HUES6 (cell line): Measurements from ENCODE around the gene SCAF1.

ENCODE experiments used
- H3K27ac ChIP-seq: 2 replicates; pipeline ENCODE4 v1.7.0; 2013; ENCODE audit warnings: low read depth, mild to moderate bottlenecking, low read length, inconsistent platforms
- H3K27me3 ChIP-seq: 2 replicates; pipeline ENCODE4 v1.6.1; 2013; ENCODE audit warnings: low read length; ENCODE audit not compliant: control insufficient read depth, insufficient read depth
- H3K36me3 ChIP-seq: 2 replicates; pipeline ENCODE4 v1.6.1; 2013; ENCODE audit warnings: low read length; ENCODE audit not compliant: control insufficient read depth, insufficient read depth
- H3K4me1 ChIP-seq: 2 replicates; pipeline ENCODE4 v1.6.1; 2013; ENCODE audit warnings: low read length; ENCODE audit not compliant: control insufficient read depth, insufficient read depth
- H3K4me3 ChIP-seq: 2 replicates; pipeline ENCODE4 v1.5.1; 2013; ENCODE audit warnings: low read depth, low read length
- H3K9ac ChIP-seq: one replicate; pipeline ENCODE4 v1.6.1; 2013; ENCODE audit warnings: mild to moderate bottlenecking, low read length
- H3K9me3 ChIP-seq: 2 replicates; pipeline ENCODE4 v1.6.1; 2013; ENCODE audit warnings: low read depth, low read length; ENCODE audit not compliant: control insufficient read depth, insufficient read depth

SCAF1 gene

DNA sequence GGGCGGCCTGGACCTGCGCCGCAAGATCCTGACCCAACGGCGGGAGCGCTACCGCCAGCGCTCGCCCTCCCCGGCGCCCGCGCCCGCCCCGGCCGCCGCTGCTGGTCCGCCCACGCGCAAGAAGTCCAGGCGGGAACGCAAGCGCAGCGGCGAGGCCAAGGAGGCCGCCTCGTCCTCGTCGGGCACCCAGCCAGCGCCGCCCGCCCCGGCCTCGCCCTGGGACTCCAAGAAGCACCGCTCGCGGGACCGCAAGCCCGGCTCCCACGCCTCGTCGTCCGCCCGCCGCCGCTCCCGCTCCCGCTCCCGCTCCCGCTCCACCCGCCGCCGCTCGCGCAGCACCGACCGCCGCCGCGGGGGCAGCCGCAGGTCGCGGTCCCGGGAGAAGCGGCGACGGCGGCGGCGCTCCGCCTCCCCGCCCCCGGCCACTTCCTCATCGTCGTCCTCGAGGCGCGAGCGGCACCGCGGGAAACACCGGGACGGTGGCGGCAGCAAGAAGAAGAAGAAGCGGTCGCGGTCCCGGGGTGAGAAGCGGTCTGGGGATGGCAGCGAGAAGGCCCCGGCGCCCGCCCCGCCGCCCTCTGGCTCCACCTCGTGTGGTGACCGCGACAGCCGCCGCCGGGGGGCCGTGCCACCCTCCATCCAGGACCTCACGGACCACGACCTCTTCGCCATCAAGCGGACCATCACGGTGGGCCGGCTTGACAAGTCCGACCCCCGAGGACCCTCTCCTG is 10.0 kb downstream of the SCAF1 start:
- Histone ChIP-seq H3K4me1 (peaks cover 9% of the 10 kb centered on the region), H3K27ac (no peak overlapping the region), H3K9me3 (no peaks in the 10 kb centered on the region), H3K4me3 (no peak overlapping the region), H3K27me3 (no peaks in the 10 kb centered on the region), H3K9ac (no peak overlapping the region), H3K36me3 (peaks cover 83% of the 10 kb centered on the region)

DNA sequence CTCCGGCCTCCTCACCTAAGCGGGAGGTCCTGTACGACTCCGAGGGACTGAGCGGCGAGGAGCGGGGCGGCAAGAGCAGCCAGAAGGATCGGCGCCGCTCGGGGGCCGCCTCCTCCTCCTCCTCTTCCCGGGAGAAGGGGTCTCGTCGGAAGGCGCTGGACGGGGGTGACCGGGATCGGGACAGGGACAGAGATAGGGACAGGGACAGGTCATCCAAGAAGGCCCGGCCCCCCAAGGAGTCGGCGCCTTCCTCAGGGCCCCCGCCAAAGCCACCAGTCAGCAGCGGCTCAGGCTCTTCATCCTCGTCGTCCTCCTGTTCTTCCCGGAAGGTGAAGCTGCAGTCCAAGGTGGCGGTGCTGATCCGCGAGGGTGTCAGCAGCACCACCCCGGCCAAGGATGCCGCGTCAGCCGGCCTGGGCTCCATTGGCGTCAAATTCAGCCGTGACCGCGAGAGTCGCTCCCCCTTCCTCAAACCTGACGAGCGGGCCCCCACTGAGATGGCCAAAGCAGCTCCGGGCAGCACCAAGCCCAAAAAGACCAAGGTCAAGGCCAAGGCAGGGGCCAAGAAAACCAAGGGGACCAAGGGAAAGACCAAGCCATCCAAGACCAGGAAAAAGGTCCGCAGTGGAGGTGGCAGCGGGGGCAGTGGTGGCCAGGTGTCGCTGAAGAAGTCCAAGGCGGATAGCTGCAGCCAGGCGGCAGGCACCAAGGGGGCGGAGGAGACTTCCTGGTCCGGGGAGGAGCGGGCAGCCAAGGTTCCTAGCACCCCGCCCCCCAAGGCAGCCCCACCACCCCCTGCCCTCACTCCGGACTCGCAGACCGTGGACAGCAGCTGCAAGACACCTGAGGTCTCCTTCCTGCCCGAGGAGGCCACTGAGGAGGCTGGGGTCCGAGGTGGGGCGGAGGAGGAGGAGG is 10.8 kb downstream of the SCAF1 start:
- Histone ChIP-seq H3K27me3 (no peaks in the 10 kb centered on the region), H3K27ac (no peak overlapping the region), H3K4me3 (no peak overlapping the region), H3K9ac (no peak overlapping the region), H3K36me3 (peaks cover 83% of the 10 kb centered on the region), H3K4me1 (peaks cover 9% of the 10 kb centered on the region), H3K9me3 (no peaks in the 10 kb centered on the region)

DNA sequence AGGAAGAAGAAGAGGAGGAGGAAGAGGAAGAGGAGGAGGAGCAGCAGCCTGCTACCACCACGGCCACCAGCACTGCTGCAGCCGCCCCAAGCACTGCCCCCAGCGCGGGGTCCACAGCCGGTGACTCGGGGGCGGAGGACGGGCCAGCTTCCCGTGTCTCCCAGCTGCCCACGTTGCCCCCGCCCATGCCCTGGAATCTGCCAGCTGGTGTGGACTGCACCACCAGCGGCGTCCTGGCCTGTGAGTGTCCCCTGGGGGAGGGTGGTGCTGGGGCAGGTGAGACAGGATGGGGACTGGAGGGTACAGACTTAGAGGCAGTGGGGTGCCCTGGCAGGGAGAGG is 11.4 kb downstream of the SCAF1 start:
- H3K9ac ChIP-seq: no peak overlapping the region
- H3K4me3 ChIP-seq: no peak overlapping the region
- no peaks in the 10 kb centered on the region for H3K9me3 ChIP-seq
- peaks cover 84% of the 10 kb centered on the region for H3K36me3 ChIP-seq
- peaks cover 9% of the 10 kb centered on the region for H3K4me1 ChIP-seq
- H3K27me3 ChIP-seq: no peaks in the 10 kb centered on the region
- no peak overlapping the region for H3K27ac ChIP-seq

DNA sequence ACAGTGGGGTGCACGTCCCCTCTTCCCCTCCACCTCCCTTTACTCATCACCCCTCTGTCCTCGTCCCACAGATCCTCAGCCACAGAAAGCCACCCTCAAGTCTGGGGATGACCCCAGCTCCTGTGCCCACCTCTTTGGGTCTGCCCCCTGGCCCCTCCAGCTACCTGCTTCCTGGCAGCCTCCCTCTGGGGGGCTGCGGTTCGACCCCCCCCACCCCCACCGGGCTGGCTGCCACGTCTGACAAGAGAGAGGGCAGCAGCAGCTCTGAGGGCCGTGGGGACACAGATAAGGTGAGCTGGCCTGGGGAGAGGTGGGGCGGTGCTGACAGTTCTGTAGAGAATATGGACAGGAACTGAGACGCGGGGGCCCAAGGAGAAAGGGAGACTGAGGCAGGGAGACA is 12.6 kb downstream of the SCAF1 start:
- no peak overlapping the region for H3K4me3 ChIP-seq
- no peak overlapping the region for H3K9ac ChIP-seq
- no peaks in the 10 kb centered on the region for H3K9me3 ChIP-seq
- H3K36me3 ChIP-seq: peaks cover 88% of the 10 kb centered on the region
- H3K27ac ChIP-seq: no peak overlapping the region
- H3K27me3 ChIP-seq: no peaks in the 10 kb centered on the region
- peaks cover 9% of the 10 kb centered on the region for H3K4me1 ChIP-seq

DNA sequence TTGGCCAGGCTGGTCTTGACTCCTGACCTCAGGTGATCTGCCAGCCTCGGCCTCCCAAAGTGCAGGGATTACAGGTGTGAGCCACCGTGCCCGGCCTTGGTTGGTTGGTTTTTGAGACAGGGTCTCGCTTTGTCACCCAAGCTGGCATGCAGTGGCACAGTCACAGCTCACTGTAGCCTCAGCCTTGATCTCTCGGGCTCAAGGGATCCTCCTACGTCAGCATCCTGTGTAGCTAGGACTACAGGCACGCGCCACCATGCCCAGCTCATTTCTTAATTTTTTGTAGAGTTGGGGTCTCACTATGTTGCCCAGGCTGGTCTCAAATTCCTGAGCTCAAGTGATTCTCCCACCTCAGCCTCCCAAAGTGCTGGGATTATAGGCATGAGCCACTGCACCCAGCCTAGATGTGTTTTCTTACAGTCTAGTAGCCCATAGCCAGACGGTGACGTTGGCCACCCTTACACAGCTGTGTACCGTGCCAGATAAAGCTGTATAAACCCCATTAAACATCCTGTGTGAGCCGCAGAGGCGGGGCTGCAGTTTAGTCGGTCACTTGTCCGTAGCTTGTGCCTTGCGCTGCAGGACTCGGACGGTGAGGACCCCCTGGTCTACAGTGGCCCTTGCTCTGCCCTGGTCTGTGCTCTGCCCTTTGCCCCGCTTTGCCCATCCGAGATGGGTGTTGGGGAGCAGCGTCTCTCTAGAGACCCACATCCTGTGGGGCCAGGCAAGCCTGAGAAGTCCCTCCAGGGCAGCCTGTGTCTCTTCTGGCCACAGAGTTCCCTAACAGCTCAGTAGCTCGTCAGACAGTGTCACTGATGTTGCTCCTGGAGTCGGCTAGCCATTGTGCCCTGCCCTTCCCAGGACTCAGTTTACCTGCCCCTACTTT is 13.8 kb downstream of the SCAF1 start:
- Histone ChIP-seq H3K9ac (no peak overlapping the region), H3K36me3 (peaks cover 89% of the 10 kb centered on the region), H3K27ac (no peak overlapping the region), H3K9me3 (peaks cover 8% of the 10 kb centered on the region), H3K4me3 (no peak overlapping the region), H3K4me1 (peaks cover 9% of the 10 kb centered on the region), H3K27me3 (no peaks in the 10 kb centered on the region)

DNA sequence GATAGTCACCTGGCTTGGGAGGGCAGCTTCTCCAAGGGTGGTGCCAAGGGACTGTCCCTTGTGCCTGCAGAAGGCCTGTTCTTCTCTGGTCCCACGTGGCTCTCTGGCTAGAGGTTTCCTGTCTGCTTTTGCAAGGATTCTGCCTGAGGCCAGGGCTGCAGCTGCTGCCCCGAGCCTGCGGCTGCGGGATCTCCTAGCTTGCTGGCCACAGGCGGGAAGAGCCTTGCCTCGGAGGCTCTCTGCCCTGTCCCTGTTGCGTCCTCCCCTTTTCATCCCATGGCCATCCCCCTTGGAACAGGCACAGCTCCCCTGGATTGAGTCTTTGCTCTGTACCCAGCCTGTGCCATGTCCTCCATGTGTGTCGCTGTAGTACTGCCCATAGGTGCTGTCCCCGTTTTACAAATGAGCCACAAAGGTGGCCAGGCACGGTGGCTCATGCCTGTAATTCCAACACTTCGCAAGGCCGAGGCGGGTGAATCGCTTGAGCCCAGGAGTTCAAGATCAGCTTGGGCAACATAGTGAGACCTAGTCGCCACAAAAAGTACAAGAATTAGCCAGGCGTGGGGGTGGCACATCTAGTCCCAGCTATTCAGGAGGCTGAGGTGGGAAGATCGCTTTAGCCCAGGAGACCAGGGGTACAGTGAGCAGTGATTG is 14.6 kb downstream of the SCAF1 start:
- Histone ChIP-seq H3K27me3 (no peaks in the 10 kb centered on the region), H3K27ac (no peak overlapping the region), H3K9ac (no peak overlapping the region), H3K36me3 (peaks cover 91% of the 10 kb centered on the region), H3K4me1 (peaks cover 9% of the 10 kb centered on the region), H3K9me3 (peaks cover 8% of the 10 kb centered on the region), H3K4me3 (no peak overlapping the region)

DNA sequence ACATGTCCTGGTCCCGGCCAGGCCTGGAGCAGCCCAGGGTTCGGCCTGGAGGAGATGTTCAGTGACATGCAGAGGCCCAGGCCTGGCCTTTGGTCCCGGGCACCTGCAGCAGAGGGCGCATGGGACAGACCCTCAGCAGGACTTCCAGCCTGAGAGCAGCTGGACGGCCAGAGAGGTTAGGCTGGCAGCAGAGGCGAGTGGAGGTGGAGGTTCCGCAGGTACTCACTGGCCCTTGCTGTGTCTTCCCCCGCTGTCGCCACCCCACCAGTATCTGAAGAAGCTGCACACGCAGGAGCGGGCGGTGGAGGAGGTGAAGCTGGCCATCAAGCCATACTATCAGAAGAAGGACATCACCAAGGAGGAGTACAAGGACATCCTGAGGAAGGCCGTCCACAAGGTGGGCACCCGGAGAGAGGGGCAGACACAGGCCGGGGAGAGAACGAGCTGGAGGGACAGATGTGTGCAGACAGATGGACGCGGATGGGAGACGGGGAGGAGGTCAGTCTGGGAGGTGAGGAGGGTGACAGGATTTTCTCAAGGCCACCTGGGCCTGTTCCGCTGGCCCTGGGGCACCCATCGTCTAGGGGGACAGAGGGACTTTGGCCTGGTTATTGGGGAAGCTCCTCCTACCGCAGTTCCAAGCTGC is 15.6 kb downstream of the SCAF1 start:
- no peak overlapping the region for H3K9ac ChIP-seq
- peaks cover 8% of the 10 kb centered on the region for H3K9me3 ChIP-seq
- H3K27ac ChIP-seq: no peak overlapping the region
- no peaks in the 10 kb centered on the region for H3K27me3 ChIP-seq
- peaks cover 96% of the 10 kb centered on the region for H3K36me3 ChIP-seq
- peaks cover 9% of the 10 kb centered on the region for H3K4me1 ChIP-seq
- H3K4me3 ChIP-seq: no peak overlapping the region

DNA sequence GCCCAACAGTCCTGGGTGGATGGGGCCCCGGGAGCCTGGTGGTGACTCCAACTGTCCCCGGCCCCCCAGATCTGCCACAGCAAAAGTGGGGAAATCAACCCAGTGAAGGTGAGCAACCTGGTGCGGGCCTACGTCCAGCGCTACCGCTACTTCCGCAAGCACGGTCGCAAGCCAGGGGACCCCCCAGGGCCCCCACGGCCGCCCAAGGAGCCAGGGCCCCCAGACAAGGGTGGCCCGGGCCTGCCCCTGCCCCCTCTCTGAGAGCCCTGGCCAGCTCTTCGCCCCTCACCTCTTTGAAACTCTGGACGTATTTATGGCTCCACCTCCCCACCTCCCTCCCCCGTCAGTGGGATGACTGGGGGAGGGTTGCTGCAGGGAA is 16.1 kb downstream of the SCAF1 start:
- H3K9ac ChIP-seq: no peak overlapping the region
- peaks cover 9% of the 10 kb centered on the region for H3K4me1 ChIP-seq
- no peaks in the 10 kb centered on the region for H3K27me3 ChIP-seq
- H3K4me3 ChIP-seq: no peak overlapping the region
- H3K27ac ChIP-seq: no peak overlapping the region
- peaks cover 8% of the 10 kb centered on the region for H3K9me3 ChIP-seq
- peaks cover 97% of the 10 kb centered on the region for H3K36me3 ChIP-seq

DNA sequence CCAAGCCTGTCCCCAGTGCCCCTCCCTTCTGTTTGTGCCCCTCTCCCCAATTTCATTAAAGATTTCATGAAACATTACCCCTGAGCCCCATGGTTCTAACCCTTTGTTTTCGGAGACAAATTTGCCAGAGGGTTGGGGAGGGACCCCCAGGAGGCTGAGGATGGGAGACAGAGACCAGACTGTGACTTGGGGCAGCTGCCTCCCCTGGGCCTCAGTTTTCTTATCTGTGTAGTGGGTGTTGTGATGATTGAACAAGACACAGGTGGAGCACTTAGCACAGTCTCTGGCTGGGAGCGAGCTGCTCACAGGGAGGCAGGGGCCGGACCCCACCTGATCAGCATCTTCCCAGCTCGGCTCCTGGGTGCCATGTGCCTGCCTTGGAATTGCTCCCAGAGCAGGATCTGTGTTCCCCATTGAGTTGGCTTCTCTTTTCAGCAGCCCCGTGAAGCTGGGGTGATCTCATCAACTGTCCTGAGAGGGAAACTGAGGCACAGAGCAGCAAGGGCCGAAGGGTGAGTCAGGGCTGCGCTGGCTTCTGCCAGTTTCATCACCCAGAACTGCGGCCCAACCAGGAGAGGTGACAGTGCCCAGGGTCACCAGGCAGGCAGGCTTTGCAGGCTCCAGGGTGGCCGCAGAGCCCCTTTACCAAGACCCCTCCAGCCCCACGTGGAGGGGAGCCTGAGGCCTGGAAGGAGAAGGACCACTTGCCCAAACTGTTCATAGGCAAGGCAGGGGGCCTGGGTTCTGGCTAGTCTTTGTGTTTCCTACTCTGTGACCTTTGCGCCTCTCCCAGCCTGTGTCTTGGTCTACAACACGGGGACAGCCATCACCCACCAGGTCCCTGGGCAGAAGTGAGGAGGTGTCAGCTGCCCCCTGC is 16.8 kb downstream of the SCAF1 start:
- Histone ChIP-seq H3K27ac (no peak overlapping the region), H3K9me3 (peaks cover 8% of the 10 kb centered on the region), H3K27me3 (no peaks in the 10 kb centered on the region), H3K36me3 (peaks cover 93% of the 10 kb centered on the region), H3K4me3 (no peak overlapping the region), H3K9ac (no peak overlapping the region), H3K4me1 (peaks cover 9% of the 10 kb centered on the region)
